DOHH2 (cell line): ENCODE results near the gene TIMM17B.
A peak's percentile ranks its signal among the peaks of the same experiment; 100 is the strongest.
"Not testable (repeated sequence)": the region's sequence is repeated elsewhere in the genome, so short reads cannot be mapped to it uniquely, and the experiment has no call there.

Experiments
- H3F3A ChIP-seq: fragments of 200-600 bp; sonication (generic), shearing (Covaris generic); 2 replicates; pipeline ENCODE4 v1.6.0; 2016; ENCODE audit warnings: antibody characterized with exemption, mild to moderate bottlenecking; ENCODE audit not compliant: control insufficient read depth, insufficient read depth
- H3K27ac ChIP-seq: fragments of 200-600 bp; sonication (generic); 2 replicates; pipeline ENCODE4 v1.5.1; 2014; ENCODE audit warnings: low read depth, mild to moderate bottlenecking, low read length, moderate library complexity
- H3K27me3 ChIP-seq: fragments of 200-600 bp; sonication (generic); 2 replicates; pipeline ENCODE4 v1.6.1; 2014; ENCODE audit warnings: mild to moderate bottlenecking, low read length, mixed read lengths; ENCODE audit not compliant: control insufficient read depth
- H3K36me3 ChIP-seq: fragments of 200-600 bp; sonication (generic); 2 replicates; pipeline ENCODE4 v1.6.1; 2014; ENCODE audit warnings: mild to moderate bottlenecking, low read length, moderate library complexity, mixed read lengths; ENCODE audit not compliant: control insufficient read depth
- H3K4me1 ChIP-seq: fragments of 200-600 bp; sonication (generic); 2 replicates; pipeline ENCODE4 v1.6.1; 2014; ENCODE audit warnings: mild to moderate bottlenecking, low read length, mixed read lengths; ENCODE audit not compliant: control insufficient read depth
- H3K4me2 ChIP-seq: fragments of 200-600 bp; sonication (generic); 2 replicates; pipeline ENCODE4 v1.6.0; 2014; ENCODE audit warnings: mild to moderate bottlenecking, low read length, moderate library complexity
- H3K4me3 ChIP-seq: fragments of 200-600 bp; sonication (generic); 2 replicates; pipeline ENCODE4 v1.5.1; 2014; ENCODE audit warnings: mild to moderate bottlenecking, low read length, mixed read lengths
- H3K79me2 ChIP-seq: fragments of 200-600 bp; sonication (generic); 2 replicates; pipeline ENCODE4 v1.6.1; 2014; ENCODE audit warnings: mild to moderate bottlenecking, low read length, mixed read lengths; ENCODE audit not compliant: control insufficient read depth
- H3K9me2 ChIP-seq: fragments of 200-600 bp; sonication (generic); replicated peaks from 2 replicates; pipeline ENCODE4 v1.6.1; 2014; ENCODE audit warnings: mild to moderate bottlenecking, low read length, mixed read lengths; ENCODE audit not compliant: control insufficient read depth
- H3K9me3 ChIP-seq: fragments of 200-600 bp; sonication (generic); 2 replicates; pipeline ENCODE4 v1.6.1; 2014; ENCODE audit warnings: antibody characterized with exemption, low read length, mixed read lengths; ENCODE audit not compliant: control insufficient read depth, insufficient read depth
- H4K20me1 ChIP-seq: fragments of 200-600 bp; sonication (generic); 2 replicates; pipeline ENCODE4 v1.6.0; 2014; ENCODE audit warnings: low read depth, mild to moderate bottlenecking, antibody characterized with exemption, low read length, moderate library complexity; ENCODE audit not compliant: control insufficient read depth, insufficient read depth
- EZH2phosphoT487 ChIP-seq: fragments of 200-600 bp; sonication (generic); IDR thresholded peaks from 2 replicates; pipeline ENCODE4 v1.6.1; 2017; ENCODE audit warnings: borderline replicate concordance, mild to moderate bottlenecking, antibody characterized with exemption, low read length, moderate library complexity, mixed read lengths
- TF ChIP-seq, protein P1 (sequence below): fragments of 200-600 bp; sonication (generic); IDR thresholded peaks from one replicate; pipeline ENCODE4 v1.5.1; 2014; ENCODE audit warnings: antibody characterized with exemption, mild to moderate bottlenecking, low read depth, low read length; ENCODE audit not compliant: poor library complexity, severe bottlenecking

Gene TIMM17B

DNA sequence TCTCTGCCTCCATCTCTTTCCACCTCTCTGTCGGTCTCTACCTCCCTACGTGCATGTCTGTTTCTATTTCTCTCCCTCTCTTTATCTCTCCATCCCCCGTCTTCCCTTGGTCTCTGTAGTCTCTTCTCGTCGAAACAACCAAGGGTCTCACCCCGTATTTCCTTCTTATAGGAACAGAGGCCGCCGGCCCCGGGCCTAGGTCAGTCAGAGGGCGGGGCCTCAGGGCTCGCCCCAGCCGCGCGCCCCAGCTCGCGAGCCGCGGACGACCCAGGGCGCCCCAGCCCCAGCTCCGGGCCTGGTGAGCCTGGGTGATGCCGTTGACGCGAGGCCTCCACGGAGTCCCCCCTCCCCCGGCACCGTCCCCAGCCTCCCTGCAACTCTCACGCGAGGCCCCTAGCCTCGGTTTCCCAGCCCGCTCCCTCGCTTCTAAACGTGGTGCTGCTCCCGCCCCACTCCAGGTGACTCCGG, 6.6 kb downstream of the TIMM17B start:
- Histone ChIP-seq H3K79me2 (peaks cover 9% of the 10 kb centered on the region), H3K36me3 (peaks cover 2% of the 10 kb centered on the region; the same call in 1 of the 2 replicates), H3K27ac (no peak overlapping the region), H3K4me1 (peaks cover 14% of the 10 kb centered on the region), H3K27me3 (no peaks in the 10 kb centered on the region), H3K9me2 (no peaks in the 10 kb centered on the region), H3K4me3 (peak overlapping the region; percentile 77), H3K4me2 (peak overlapping the region; percentile 80), H3K9me3 (no peaks in the 10 kb centered on the region), H3F3A (no peaks in the 10 kb centered on the region), H4K20me1 (no peaks in the 10 kb centered on the region)
- TF ChIP-seq, protein P1, sequence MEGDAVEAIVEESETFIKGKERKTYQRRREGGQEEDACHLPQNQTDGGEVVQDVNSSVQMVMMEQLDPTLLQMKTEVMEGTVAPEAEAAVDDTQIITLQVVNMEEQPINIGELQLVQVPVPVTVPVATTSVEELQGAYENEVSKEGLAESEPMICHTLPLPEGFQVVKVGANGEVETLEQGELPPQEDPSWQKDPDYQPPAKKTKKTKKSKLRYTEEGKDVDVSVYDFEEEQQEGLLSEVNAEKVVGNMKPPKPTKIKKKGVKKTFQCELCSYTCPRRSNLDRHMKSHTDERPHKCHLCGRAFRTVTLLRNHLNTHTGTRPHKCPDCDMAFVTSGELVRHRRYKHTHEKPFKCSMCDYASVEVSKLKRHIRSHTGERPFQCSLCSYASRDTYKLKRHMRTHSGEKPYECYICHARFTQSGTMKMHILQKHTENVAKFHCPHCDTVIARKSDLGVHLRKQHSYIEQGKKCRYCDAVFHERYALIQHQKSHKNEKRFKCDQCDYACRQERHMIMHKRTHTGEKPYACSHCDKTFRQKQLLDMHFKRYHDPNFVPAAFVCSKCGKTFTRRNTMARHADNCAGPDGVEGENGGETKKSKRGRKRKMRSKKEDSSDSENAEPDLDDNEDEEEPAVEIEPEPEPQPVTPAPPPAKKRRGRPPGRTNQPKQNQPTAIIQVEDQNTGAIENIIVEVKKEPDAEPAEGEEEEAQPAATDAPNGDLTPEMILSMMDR, result no peak
- TF ChIP-seq EZH2phosphoT487, result no peak

DNA sequence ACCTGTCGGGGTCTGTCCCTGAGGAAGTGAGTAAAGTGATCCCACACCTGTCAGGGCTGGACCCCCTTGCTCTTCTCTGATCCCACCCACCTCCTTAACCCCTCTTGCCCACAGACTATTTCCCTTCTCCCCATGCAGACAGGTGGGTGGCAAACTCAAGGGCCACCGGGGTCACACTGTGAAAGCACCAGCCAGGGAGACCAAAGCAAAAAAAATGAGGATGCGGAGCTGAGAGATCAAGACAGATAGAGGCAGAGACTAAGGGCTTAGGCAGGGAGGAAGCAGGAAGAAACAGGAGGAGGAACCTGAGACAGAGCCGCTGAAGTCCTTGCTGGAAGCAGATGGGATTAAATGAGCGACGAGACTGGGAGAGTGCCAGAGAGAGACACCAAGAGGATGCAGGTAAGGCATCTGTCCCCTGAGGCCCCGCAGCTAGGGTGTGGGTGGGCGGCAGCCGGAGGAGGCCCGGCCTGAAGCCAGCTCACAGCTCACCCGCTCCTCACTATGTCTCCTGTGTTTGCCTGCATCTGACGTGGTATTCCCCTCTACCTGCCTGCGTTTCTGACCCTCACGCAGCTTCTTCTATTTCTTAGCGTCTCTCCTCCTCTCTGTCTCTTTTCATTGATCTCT, 7.2 kb downstream of the TIMM17B start:
- TF ChIP-seq EZH2phosphoT487, result no peak
- TF ChIP-seq, protein P1, result no peak
- H3K9me2 ChIP-seq, result no peaks in the 10 kb centered on the region
- no peaks in the 10 kb centered on the region for H3K9me3 ChIP-seq
- peaks cover 14% of the 10 kb centered on the region for H3K4me1 ChIP-seq
- no peak overlapping the region for H3K27ac ChIP-seq
- no peaks in the 10 kb centered on the region for H4K20me1 ChIP-seq
- peak overlapping the region; percentile 80 for H3K4me2 ChIP-seq
- no peaks in the 10 kb centered on the region for H3F3A ChIP-seq
- H3K36me3 ChIP-seq, result peaks cover 2% of the 10 kb centered on the region; the same call in 1 of the 2 replicates
- H3K79me2 ChIP-seq, result peaks cover 4% of the 10 kb centered on the region
- peak overlapping the region; percentile 77 for H3K4me3 ChIP-seq
- H3K27me3 ChIP-seq, result no peaks in the 10 kb centered on the region

DNA sequence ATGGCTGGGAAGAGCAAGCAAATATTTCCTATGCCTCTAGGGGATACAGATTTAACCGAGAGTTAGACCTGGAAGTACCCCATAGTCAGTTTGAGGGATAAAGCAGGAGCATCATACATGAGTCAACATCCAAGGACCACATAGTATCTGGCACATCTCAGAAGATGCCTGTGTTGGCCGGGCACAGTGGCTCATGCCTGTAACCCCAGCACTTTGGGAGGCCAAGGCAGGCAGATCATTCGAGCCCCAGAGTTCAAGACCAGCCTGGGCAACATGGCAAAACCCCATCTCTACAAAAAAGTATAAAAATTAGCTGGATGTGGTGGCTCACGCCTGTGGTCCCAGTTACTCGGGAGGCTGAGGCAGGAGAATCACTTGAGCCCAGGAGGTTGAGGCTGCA, 11.0 kb downstream of the TIMM17B start:
- not testable (repeated sequence) for H3K36me3 ChIP-seq, H3K79me2 ChIP-seq, H3K9me2 ChIP-seq, H3K4me2 ChIP-seq, H3K9me3 ChIP-seq, H3F3A ChIP-seq, H4K20me1 ChIP-seq, H3K4me1 ChIP-seq, H3K27me3 ChIP-seq, H3K4me3 ChIP-seq, H3K27ac ChIP-seq

DNA sequence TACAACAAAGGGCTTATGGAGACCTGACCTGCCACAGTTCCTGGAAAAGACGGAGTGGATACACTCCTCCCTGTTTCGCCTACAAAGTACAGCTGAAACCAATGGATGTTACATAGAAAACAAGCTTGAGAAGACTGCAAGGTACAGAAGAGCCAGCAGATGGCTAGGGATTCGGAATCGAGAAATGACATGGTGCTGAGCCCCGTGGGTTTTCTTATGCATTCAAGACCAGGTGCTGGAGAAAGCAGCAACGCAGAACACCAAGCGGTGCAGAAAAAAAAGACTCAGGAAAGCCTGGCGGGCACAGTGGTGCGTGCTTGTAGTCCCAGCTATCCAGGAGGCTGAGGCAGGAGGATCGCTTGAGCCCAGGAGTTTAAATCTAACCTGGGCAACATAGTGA, 13.8 kb downstream of the TIMM17B start:
- Histone ChIP-seq H3K4me1 (no peaks in the 10 kb centered on the region), H3K27me3 (no peaks in the 10 kb centered on the region), H3K4me3 (no peak overlapping the region), H3F3A (no peaks in the 10 kb centered on the region), H3K4me2 (no peak overlapping the region), H3K79me2 (no peaks in the 10 kb centered on the region), H4K20me1 (no peaks in the 10 kb centered on the region), H3K27ac (no peak overlapping the region), H3K9me3 (no peaks in the 10 kb centered on the region), H3K36me3 (no peaks in the 10 kb centered on the region), H3K9me2 (no peaks in the 10 kb centered on the region)
- no peak for TF ChIP-seq EZH2phosphoT487
- TF ChIP-seq, protein P1, result no peak

DNA sequence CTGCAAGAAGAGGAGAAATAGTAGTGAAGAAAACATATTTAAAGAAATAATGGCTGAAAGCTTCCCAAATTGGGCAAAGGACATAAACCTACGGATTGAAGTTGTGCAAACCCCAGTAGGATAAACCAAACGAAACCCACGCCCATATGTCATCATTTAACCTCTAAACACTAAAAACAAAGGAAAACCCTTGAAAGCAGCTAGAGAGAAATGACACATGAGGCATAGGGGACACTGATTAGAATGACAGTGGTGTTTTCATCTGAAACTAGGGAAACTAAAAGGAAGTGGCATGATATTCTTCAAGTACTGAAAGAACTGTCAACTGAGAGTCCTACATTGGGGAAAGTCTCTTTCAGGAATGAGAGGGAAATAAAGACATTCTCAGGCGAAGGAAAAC, 20.6 kb downstream of the TIMM17B start:
- not testable (repeated sequence) for H3K27me3 ChIP-seq, H3K4me3 ChIP-seq, H3K79me2 ChIP-seq, H3K4me1 ChIP-seq, H3K4me2 ChIP-seq, H3K9me3 ChIP-seq, H3K27ac ChIP-seq, H4K20me1 ChIP-seq, H3K36me3 ChIP-seq, H3F3A ChIP-seq, H3K9me2 ChIP-seq

DNA sequence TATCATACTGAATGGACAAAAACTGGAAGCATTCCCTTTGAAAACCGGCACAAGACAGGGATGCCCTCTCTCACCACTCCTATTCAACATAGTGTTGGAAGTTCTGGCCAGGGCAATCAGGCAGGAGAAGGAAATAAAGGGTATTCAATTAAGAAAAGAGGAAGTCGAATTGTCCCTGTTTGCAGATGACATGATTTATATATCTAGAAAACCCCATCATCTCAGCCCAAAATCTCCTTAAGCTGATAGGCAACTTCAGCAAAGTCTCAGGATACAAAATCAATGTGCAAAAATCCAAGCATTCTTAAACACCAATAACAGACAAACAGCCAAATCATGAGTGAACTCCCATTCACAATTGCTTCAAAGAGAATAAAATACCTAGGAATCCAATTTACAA, 25.6 kb downstream of the TIMM17B start:
- not testable (repeated sequence) for H4K20me1 ChIP-seq, H3K36me3 ChIP-seq, H3K27ac ChIP-seq, H3F3A ChIP-seq, H3K9me2 ChIP-seq, H3K9me3 ChIP-seq, H3K4me1 ChIP-seq, H3K79me2 ChIP-seq, H3K27me3 ChIP-seq, H3K4me3 ChIP-seq, H3K4me2 ChIP-seq
